ENCODE measurements around the gene YKT6.

GRCh38 chr7:44191171-44191570 lies 9.6 kb upstream of the YKT6 start:
- TF ChIP-seq CTCF (IDR thresholded peaks at IDR 0.05) (no peak), POLR2A (IDR thresholded peaks at IDR 0.05) (no peak)
